Prostate gland (tissue), 2 donors: ENCODE data around the gene CYP3A5.
"Not testable (repeated sequence)": the region's sequence is repeated elsewhere in the genome, so short reads cannot be mapped to it uniquely, and the experiment has no call there.

Experiments
- POLR2A ChIP-seq: fragments of 450-650 bp; IDR thresholded peaks from one replicate; pipeline ENCODE4 v1.6.1; 2016; ENCODE audit warnings: antibody characterized with exemption, mild to moderate bottlenecking
- POLR2AphosphoS5 ChIP-seq: sonication (generic); formaldehyde crosslinking; IDR thresholded peaks from one replicate; pipeline ENCODE4 v1.6.1; 2017; ENCODE audit warnings: antibody characterized with exemption
- TF ChIP-seq, protein P1 (sequence below), 4 experiments: fragments of 200-600 bp in 2 of 4; fragments of 450-650 bp in 2 of 4; sonication (generic) in 2 of 4; IDR thresholded peaks; 1 replicate in 3 of 4; 2 replicates in 1 of 4; pipeline ENCODE4 v1.5.1; 2016 to 2019; ENCODE audit warnings: antibody characterized with exemption in 4 of 4, mild to moderate bottlenecking in 2 of 4, moderate library complexity in 2 of 4

- TF ChIP-seq, protein P1, sequence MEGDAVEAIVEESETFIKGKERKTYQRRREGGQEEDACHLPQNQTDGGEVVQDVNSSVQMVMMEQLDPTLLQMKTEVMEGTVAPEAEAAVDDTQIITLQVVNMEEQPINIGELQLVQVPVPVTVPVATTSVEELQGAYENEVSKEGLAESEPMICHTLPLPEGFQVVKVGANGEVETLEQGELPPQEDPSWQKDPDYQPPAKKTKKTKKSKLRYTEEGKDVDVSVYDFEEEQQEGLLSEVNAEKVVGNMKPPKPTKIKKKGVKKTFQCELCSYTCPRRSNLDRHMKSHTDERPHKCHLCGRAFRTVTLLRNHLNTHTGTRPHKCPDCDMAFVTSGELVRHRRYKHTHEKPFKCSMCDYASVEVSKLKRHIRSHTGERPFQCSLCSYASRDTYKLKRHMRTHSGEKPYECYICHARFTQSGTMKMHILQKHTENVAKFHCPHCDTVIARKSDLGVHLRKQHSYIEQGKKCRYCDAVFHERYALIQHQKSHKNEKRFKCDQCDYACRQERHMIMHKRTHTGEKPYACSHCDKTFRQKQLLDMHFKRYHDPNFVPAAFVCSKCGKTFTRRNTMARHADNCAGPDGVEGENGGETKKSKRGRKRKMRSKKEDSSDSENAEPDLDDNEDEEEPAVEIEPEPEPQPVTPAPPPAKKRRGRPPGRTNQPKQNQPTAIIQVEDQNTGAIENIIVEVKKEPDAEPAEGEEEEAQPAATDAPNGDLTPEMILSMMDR (IDR thresholded peaks at IDR 0.05): not testable (repeated sequence)
- TF ChIP-seq POLR2AphosphoS5, POLR2A: not testable (repeated sequence)
Observed at GRCh38 chr7:99685871-99686608, 6.2 kb upstream of the CYP3A5 start.
